ENCODE results near the gene PLXND1.

DNA sequence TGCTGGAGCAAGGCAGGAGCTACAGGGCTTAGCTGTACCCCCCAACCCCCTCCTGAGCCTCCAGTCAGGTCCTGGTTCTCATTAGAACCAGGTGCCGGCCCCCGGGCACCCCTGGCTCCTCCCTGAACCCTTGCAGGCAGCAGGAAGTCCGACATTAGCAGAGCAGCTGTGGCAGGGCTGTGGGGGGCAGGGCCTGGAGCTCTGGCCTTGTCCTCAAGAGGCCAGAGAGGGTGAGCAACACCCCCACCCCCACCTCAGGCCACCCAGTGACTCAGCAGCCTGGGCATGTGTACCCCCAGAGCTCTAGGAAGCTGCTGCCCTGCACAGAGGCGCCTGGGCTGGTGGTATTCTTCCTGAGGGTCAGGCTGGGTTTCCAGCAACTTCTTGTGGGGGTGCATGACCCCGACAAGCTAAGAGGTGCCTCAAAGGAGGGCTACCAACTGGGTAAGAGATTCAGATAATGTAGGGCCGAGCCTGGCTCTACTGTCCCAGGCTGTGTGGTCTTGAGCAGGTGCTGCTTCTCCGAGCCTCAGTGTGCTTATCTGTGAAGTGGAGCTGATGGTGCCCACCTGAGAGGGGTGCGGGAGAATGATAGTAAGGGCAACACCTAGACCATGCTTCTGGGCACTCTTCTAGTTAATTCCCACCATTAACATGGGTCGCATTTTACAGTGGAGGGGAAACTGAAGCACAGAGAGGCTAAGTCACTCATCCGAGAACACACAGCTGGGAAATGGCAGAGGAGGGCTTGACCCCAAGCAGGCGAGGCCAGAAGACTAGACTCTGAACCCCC, 47.5 kb downstream of the PLXND1 start:
- TF ChIP-seq EZH2 (IDR thresholded peaks at IDR 0.05): no peak
- TF ChIP-seq POLR2AphosphoS5 (IDR thresholded peaks at IDR 0.05; ENCODE audit: borderline replicate concordance, low read depth, low read length): no peak
- TF ChIP-seq FOXP2 (optimal IDR thresholded peaks at IDR 0.05; ENCODE audit: control extremely low read depth, extremely low read length, insufficient read depth): no peak
